GM23338 (cell line): ENCODE measurements around the gene C14orf119.

ENCODE experiments used
- CREB1 ChIP-seq: fragments of 250-450 bp; sonication (Bioruptor Pico); IDR thresholded peaks from 2 replicates; pipeline ENCODE4 v1.5.0; 2020; ENCODE audit warnings: low read depth, mild to moderate bottlenecking, moderate library complexity
- EZH2 ChIP-seq: fragments of 200-600 bp; sonication (generic); IDR thresholded peaks from one replicate; pipeline ENCODE4 v1.8.0; 2017; ENCODE audit warnings: antibody characterized with exemption, mild to moderate bottlenecking, low read depth; ENCODE audit not compliant: unreplicated experiment
- EZH2phosphoT487 ChIP-seq: fragments of 200-600 bp; sonication (generic); IDR thresholded peaks from one replicate; pipeline ENCODE4 v1.8.1; 2018; ENCODE audit warnings: antibody characterized with exemption; ENCODE audit not compliant: unreplicated experiment
- NANOG ChIP-seq: IDR thresholded peaks from 2 replicates; pipeline ENCODE4 v1.6.1; 2016; ENCODE audit warnings: antibody characterized with exemption, borderline replicate concordance
- POLR2AphosphoS5 ChIP-seq: IDR thresholded peaks from 2 replicates; pipeline ENCODE4 v1.6.1; 2016; ENCODE audit warnings: antibody characterized with exemption, low read depth
- REST ChIP-seq: IDR thresholded peaks from one replicate; pipeline ENCODE4 v1.6.1; 2018; ENCODE audit warnings: antibody characterized with exemption; ENCODE audit not compliant: unreplicated experiment
- ZNF114 ChIP-seq: fragments of 250-450 bp; sonication (Bioruptor Pico); IDR thresholded peaks from 2 replicates; pipeline ENCODE4 v1.5.0; 2020; ENCODE audit warnings: mild to moderate bottlenecking, moderate library complexity
- TF ChIP-seq, protein P1 (sequence below), 2 experiments: fragments of 200-600 bp in 1 of 2; sonication (generic) in 1 of 2; conservative IDR thresholded peaks; 2 replicates each; pipeline versions ENCODE4 v1.5.1 to v1.6.1; 2016 to 2017; ENCODE audit warnings: antibody characterized with exemption in 2 of 2, low read depth in 2 of 2, mild to moderate bottlenecking in 2 of 2, moderate library complexity in 1 of 2
- TF ChIP-seq, protein P2 (sequence below): IDR thresholded peaks from 2 replicates; pipeline ENCODE4 v1.6.1; 2016; ENCODE audit warnings: antibody characterized with exemption
- TF ChIP-seq, protein P3 (sequence below): fragments of 250-450 bp; sonication (Bioruptor Pico); IDR thresholded peaks from 2 replicates; pipeline ENCODE4 v1.5.0; 2020; ENCODE audit warnings: mild to moderate bottlenecking, moderate library complexity

DNA sequence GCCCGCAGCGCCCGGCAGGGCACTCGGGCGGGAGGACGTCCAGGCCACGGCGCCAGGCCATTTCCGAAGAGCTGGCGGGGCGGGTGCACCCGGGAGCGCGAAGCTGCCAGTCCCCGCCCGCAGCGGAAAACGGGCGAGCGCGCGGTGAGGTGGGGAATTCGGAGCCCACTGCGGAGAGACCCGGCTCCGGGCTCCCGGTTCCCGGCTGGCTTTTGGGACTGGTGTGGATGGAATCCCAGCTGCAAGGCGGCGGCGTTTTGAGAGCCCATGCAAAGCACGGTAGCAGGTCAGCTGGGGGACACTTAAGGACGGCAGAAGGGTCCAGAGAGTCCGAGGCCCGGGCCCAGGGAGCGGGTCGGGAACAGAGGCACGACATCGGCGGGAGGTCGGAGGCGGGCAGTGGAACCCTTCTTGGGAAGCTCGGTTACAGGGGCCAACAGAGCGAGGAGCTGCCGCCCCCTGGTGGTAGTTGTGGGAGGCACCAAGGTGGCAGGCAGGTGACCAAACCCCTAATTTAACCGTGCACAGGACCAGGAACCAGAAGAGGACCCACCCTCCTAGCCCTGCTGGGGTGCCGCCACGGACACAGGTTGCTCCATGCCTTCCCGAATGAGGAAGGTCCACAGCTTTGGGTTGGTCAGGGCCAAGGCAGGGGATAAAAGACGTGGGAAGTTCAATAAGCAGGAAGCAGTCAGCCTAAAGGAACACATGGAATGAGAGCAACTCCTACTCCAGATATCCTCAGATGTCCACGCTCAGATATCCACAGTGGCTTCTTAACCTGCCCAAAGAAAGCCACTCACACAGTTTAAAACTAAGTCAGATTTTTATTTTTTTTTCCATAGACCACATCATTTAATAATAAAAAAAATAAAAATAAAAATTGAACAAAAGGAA lies 37.3 kb upstream of the C14orf119 start:
- TF ChIP-seq, protein P1, sequence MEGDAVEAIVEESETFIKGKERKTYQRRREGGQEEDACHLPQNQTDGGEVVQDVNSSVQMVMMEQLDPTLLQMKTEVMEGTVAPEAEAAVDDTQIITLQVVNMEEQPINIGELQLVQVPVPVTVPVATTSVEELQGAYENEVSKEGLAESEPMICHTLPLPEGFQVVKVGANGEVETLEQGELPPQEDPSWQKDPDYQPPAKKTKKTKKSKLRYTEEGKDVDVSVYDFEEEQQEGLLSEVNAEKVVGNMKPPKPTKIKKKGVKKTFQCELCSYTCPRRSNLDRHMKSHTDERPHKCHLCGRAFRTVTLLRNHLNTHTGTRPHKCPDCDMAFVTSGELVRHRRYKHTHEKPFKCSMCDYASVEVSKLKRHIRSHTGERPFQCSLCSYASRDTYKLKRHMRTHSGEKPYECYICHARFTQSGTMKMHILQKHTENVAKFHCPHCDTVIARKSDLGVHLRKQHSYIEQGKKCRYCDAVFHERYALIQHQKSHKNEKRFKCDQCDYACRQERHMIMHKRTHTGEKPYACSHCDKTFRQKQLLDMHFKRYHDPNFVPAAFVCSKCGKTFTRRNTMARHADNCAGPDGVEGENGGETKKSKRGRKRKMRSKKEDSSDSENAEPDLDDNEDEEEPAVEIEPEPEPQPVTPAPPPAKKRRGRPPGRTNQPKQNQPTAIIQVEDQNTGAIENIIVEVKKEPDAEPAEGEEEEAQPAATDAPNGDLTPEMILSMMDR (conservative IDR thresholded peaks at IDR 0.05; ENCODE audit: low read depth in 2 of 2): peak; percentile 83 to 90
- TF ChIP-seq NANOG (no peak), POLR2AphosphoS5 (peak; percentile 67), EZH2 (no peak), EZH2phosphoT487 (no peak), REST (no peak), CREB1 (CRISPR knock-in tag) (no peak), ZNF114 (CRISPR knock-in tag) (no peak)
- TF ChIP-seq, protein P2, sequence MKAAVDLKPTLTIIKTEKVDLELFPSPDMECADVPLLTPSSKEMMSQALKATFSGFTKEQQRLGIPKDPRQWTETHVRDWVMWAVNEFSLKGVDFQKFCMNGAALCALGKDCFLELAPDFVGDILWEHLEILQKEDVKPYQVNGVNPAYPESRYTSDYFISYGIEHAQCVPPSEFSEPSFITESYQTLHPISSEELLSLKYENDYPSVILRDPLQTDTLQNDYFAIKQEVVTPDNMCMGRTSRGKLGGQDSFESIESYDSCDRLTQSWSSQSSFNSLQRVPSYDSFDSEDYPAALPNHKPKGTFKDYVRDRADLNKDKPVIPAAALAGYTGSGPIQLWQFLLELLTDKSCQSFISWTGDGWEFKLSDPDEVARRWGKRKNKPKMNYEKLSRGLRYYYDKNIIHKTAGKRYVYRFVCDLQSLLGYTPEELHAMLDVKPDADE: no peak
- TF ChIP-seq, protein P3, sequence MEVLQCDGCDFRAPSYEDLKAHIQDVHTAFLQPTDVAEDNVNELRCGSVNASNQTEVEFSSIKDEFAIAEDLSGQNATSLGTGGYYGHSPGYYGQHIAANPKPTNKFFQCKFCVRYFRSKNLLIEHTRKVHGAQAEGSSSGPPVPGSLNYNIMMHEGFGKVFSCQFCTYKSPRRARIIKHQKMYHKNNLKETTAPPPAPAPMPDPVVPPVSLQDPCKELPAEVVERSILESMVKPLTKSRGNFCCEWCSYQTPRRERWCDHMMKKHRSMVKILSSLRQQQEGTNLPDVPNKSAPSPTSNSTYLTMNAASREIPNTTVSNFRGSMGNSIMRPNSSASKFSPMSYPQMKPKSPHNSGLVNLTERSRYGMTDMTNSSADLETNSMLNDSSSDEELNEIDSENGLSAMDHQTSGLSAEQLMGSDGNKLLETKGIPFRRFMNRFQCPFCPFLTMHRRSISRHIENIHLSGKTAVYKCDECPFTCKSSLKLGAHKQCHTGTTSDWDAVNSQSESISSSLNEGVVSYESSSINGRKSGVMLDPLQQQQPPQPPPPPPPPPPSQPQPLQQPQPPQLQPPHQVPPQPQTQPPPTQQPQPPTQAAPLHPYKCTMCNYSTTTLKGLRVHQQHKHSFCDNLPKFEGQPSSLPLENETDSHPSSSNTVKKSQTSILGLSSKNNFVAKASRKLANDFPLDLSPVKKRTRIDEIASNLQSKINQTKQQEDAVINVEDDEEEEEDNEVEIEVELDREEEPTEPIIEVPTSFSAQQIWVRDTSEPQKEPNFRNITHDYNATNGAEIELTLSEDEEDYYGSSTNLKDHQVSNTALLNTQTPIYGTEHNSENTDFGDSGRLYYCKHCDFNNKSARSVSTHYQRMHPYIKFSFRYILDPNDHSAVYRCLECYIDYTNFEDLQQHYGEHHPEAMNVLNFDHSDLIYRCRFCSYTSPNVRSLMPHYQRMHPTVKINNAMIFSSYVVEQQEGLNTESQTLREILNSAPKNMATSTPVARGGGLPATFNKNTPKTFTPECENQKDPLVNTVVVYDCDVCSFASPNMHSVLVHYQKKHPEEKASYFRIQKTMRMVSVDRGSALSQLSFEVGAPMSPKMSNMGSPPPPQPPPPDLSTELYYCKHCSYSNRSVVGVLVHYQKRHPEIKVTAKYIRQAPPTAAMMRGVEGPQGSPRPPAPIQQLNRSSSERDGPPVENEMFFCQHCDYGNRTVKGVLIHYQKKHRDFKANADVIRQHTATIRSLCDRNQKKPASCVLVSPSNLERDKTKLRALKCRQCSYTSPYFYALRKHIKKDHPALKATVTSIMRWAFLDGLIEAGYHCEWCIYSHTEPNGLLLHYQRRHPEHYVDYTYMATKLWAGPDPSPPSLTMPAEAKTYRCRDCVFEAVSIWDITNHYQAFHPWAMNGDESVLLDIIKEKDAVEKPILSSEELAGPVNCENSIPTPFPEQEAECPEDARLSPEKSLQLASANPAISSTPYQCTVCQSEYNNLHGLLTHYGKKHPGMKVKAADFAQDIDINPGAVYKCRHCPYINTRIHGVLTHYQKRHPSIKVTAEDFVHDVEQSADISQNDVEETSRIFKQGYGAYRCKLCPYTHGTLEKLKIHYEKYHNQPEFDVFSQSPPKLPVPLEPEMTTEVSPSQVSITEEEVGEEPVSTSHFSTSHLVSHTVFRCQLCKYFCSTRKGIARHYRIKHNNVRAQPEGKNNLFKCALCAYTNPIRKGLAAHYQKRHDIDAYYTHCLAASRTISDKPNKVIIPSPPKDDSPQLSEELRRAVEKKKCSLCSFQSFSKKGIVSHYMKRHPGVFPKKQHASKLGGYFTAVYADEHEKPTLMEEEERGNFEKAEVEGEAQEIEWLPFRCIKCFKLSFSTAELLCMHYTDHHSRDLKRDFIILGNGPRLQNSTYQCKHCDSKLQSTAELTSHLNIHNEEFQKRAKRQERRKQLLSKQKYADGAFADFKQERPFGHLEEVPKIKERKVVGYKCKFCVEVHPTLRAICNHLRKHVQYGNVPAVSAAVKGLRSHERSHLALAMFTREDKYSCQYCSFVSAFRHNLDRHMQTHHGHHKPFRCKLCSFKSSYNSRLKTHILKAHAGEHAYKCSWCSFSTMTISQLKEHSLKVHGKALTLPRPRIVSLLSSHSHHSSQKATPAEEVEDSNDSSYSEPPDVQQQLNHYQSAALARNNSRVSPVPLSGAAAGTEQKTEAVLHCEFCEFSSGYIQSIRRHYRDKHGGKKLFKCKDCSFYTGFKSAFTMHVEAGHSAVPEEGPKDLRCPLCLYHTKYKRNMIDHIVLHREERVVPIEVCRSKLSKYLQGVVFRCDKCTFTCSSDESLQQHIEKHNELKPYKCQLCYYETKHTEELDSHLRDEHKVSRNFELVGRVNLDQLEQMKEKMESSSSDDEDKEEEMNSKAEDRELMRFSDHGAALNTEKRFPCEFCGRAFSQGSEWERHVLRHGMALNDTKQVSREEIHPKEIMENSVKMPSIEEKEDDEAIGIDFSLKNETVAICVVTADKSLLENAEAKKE (CRISPR knock-in tag): no peak
